ENCODE measurements around the gene NUDT22.

The NUDT22 gene

DNA sequence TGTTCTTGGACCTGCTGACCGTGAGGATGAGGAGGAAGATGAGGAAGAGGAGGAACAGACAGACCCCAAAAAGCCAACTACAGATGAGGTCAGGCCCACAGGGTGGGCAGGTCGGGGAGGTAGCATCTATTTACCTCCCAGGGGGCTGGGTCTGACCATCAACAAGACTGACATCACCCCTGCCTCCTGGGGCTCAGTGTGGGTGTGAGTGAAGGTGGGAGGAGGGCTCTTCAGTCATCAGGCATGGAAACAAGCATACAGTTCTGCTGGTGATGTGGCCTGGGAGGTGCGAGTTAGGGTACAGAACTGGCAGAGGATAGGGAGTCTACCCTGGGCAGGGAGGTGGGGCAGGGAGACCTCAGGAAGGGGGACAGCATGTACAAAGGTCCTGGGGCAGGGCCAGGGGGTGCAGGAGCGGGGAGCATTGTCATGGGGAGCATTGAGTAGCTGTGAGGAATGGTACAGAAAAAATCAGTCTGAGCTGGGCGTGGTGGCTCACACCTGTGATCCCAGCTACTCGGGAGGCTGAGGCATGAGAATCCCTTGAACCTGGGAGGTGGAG, 34.2 kb downstream of the NUDT22 start:
- TF ChIP-seq, protein P1, sequence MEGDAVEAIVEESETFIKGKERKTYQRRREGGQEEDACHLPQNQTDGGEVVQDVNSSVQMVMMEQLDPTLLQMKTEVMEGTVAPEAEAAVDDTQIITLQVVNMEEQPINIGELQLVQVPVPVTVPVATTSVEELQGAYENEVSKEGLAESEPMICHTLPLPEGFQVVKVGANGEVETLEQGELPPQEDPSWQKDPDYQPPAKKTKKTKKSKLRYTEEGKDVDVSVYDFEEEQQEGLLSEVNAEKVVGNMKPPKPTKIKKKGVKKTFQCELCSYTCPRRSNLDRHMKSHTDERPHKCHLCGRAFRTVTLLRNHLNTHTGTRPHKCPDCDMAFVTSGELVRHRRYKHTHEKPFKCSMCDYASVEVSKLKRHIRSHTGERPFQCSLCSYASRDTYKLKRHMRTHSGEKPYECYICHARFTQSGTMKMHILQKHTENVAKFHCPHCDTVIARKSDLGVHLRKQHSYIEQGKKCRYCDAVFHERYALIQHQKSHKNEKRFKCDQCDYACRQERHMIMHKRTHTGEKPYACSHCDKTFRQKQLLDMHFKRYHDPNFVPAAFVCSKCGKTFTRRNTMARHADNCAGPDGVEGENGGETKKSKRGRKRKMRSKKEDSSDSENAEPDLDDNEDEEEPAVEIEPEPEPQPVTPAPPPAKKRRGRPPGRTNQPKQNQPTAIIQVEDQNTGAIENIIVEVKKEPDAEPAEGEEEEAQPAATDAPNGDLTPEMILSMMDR (IDR thresholded peaks at IDR 0.05; ENCODE audit: low read depth, low read length, missing control alignments): no peak
- in situ Hi-C loops (cut with HindIII; ENCODE audit: low pct_ligation_motif_present, low sequenced_read_pairs): no loop called here
- H3K36me3 ChIP-seq (replicated peaks): peaks cover 79% of the 10 kb centered on the region
- no peak overlapping the region for H3K4me3 ChIP-seq (ENCODE audit: low read depth, low read length)
- H3K27ac ChIP-seq: no peak overlapping the region
- DNase-seq: no peak
- no peaks in the 10 kb centered on the region for H3K27me3 ChIP-seq (replicated peaks)

DNA sequence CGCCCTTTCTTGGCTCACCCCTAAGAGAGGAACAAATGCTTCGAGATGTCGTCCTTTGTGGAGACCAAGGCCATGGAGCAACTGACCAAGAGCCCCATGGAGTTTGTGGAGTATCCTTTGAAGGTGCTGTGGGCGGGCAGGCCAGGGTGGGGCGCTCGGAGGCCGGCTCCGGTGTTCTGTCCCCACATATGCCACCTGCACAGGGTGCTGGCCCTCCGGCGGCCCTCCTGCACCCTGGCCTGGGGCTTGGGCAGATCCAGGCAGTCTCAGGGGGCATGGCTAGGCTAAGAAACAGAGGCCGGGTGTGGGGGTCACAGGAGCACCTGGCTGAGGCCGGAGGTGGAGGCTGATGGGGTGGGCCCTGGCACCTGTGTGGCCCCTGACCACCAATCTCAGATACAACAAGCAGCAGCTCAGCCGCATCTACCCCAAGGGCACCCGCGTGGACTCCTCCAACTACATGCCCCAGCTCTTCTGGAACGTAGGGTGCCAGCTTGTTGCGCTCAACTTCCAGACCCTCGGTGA, 35.5 kb downstream of the NUDT22 start:
- in situ Hi-C loops (cut with HindIII; ENCODE audit: low pct_ligation_motif_present, low sequenced_read_pairs): no loop called here
- Histone ChIP-seq H3K4me3 (ENCODE audit: low read depth, low read length) (no peak overlapping the region), H3K27me3 (replicated peaks) (no peaks in the 10 kb centered on the region), H3K36me3 (replicated peaks) (peaks cover 79% of the 10 kb centered on the region), H3K27ac (no peak overlapping the region)
- TF ChIP-seq, protein P1 (IDR thresholded peaks at IDR 0.05; ENCODE audit: low read depth, low read length, missing control alignments): no peak
- no peak for DNase-seq

DNA sequence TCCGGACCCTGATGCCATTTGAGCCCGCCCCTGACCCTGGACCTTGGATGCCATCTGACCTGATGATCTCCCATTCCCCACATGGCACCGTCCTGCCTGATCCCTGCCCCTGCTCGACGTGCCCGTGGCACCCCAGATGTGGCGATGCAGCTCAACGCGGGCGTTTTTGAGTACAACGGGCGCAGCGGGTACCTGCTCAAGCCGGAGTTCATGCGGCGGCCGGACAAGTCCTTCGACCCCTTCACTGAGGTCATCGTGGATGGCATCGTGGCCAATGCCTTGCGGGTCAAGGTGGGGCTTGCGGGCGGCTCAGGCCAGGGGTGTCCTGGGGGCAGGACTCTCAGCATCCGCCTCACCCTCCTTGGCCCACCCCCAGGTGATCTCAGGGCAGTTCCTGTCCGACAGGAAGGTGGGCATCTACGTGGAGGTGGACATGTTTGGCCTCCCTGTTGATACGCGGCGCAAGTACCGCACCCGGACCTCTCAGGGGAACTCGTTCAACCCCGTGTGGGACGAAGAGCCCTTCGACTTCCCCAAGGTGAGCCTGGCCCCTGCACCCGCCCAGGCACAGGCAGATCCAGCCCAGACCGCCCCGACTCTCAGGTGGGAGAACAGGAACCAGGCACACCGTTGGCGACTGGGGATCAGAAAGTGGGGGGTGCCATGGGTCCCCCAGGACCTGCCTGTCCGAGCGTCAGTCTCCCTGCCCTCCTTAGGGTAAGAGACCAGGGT, 36.4 kb downstream of the NUDT22 start:
- DNase-seq: no peak
- Histone ChIP-seq H3K4me3 (ENCODE audit: low read depth, low read length) (no peak overlapping the region), H3K27me3 (replicated peaks) (no peaks in the 10 kb centered on the region), H3K27ac (no peak overlapping the region), H3K36me3 (replicated peaks) (peaks cover 80% of the 10 kb centered on the region)
- TF ChIP-seq, protein P1 (IDR thresholded peaks at IDR 0.05; ENCODE audit: low read depth, low read length, missing control alignments): no peak
- in situ Hi-C loops (cut with HindIII; ENCODE audit: low pct_ligation_motif_present, low sequenced_read_pairs): no loop called here

DNA sequence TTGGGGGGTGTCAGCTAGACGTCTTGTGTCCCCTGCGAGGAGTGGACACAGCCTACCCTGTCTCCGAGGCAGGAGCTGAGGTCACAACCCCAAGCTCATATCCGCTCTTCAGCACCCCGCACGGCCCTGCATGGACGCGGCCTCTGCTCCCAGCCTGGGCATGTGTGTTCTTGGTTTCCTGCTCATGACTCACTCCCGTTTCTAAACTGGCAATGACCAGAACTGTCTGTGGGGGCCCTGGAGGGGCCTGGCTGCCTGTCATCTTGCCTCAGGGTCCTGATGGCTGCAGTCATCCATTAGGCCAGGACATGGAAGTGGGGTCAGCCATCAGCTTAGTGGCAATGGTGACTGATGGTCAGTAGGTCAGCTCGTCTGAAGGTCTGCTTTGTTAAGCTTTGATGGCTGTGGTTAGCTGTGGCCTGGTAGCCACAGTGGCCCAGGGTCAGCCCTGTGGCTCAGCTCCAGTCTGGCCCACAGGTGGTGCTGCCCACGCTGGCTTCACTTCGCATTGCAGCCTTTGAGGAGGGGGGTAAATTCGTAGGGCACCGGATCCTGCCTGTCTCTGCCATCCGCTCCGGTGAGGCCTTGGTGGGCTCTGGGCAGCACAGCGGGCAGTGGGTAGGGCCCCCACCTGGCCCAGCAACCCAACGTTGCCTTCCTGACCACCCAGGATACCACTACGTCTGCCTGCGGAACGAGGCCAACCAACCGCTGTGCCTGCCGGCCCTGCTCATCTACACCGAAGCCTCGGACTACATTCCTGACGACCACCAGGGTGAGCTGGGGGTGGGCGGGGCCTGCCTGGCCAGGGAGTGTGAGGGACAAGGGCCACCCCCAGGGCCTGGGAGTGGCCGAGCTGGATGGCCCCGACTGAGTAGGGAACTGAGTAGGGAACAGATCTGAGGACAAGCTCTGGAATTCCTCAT, 37.2 kb downstream of the NUDT22 start:
- peak; percentile 63 for DNase-seq
- Histone ChIP-seq H3K36me3 (replicated peaks) (peaks cover 77% of the 10 kb centered on the region), H3K27me3 (replicated peaks) (no peaks in the 10 kb centered on the region), H3K27ac (peak overlapping the region; percentile 15), H3K4me3 (ENCODE audit: low read depth, low read length) (no peak overlapping the region)
- in situ Hi-C loops (cut with HindIII; ENCODE audit: low pct_ligation_motif_present, low sequenced_read_pairs): no loop called here
- TF ChIP-seq, protein P1 (IDR thresholded peaks at IDR 0.05; ENCODE audit: low read depth, low read length, missing control alignments): peak; percentile 33

DNA sequence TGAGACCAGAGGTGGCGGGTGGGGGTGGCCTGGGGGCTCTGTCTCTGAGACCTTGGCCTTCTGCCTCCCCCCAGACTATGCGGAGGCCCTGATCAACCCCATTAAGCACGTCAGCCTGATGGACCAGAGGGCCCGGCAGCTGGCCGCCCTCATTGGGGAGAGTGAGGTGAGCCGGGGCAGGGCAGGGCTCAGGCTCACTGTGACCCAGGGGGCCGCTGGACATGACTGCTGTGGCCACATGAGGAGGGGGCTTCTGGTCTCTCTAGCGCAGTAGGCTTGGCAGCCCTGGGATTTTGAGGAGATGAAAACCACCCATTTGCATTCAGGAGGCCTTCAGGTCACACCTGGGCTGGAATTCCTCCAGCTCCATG, 37.9 kb downstream of the NUDT22 start:
- Histone ChIP-seq H3K4me3 (ENCODE audit: low read depth, low read length) (no peak overlapping the region), H3K36me3 (replicated peaks) (peaks cover 73% of the 10 kb centered on the region), H3K27ac (no peak overlapping the region), H3K27me3 (replicated peaks) (no peaks in the 10 kb centered on the region)
- TF ChIP-seq, protein P1 (IDR thresholded peaks at IDR 0.05; ENCODE audit: low read depth, low read length, missing control alignments): no peak
- no peak for DNase-seq
- in situ Hi-C loops (cut with HindIII; ENCODE audit: low pct_ligation_motif_present, low sequenced_read_pairs): no loop called here

Data from brain microvascular endothelial cell (primary cell).